GM18951 (cell line): ENCODE measurements around the gene ARNT2.
"Not testable (repeated sequence)": the region's sequence is repeated elsewhere in the genome, so short reads cannot be mapped to it uniquely, and the experiment has no call there.

Experiments used
- POLR2A ChIP-seq: IDR thresholded peaks from 4 replicates; pipeline ENCODE4 v1.6.1; 2011; ENCODE audit warnings: mild to moderate bottlenecking; ENCODE audit not compliant: insufficient read length, insufficient read depth; ENCODE audit errors: extremely low read depth
- in situ Hi-C: fragments of 300-500 bp; cut with MboI; formaldehyde crosslinking; loops from one replicate; pipeline ENCODE4 v1.12.0; 2022; ENCODE audit warnings: low sequenced_read_pairs, mixed read lengths, inconsistent platforms; ENCODE audit not compliant: unreplicated experiment

The ARNT2 gene

GRCh38 chr15:80498652-80499051 lies 94.5 kb downstream of the ARNT2 start:
- TF ChIP-seq POLR2A, result no peak
- in situ Hi-C loops, result no loop called here

GRCh38 chr15:80500021-80500420 lies 95.8 kb downstream of the ARNT2 start:
- in situ Hi-C loops, result no loop called here
- TF ChIP-seq POLR2A, result no peak

GRCh38 chr15:80501476-80501875 lies 97.3 kb downstream of the ARNT2 start:
- in situ Hi-C loops, result no loop called here
- no peak for TF ChIP-seq POLR2A

- no peak for TF ChIP-seq POLR2A
- in situ Hi-C loops, result no loop called here
These were observed 98.6 kb downstream of the ARNT2 start for GRCh38 chr15:80502782-80503181.

- no peak for TF ChIP-seq POLR2A
- in situ Hi-C loops, result no loop called here
These were observed 99.3 kb downstream of the ARNT2 start for GRCh38 chr15:80503319-80503952.

GRCh38 chr15:80504931-80505330 lies 100.7 kb downstream of the ARNT2 start:
- TF ChIP-seq POLR2A, result no peak
- in situ Hi-C loops, result no loop called here

GRCh38 chr15:80506286-80506893 lies 102.2 kb downstream of the ARNT2 start:
- no peak for TF ChIP-seq POLR2A
- in situ Hi-C loops, result no loop called here

GRCh38 chr15:80507131-80507530 lies 102.9 kb downstream of the ARNT2 start:
- in situ Hi-C loops, result no loop called here
- TF ChIP-seq POLR2A, result no peak

GRCh38 chr15:80507638-80508316 lies 103.6 kb downstream of the ARNT2 start:
- no peak for TF ChIP-seq POLR2A
- in situ Hi-C loops, result no loop called here

GRCh38 chr15:80508783-80509182 lies 104.6 kb downstream of the ARNT2 start:
- in situ Hi-C loops, result no loop called here

GRCh38 chr15:80509800-80510199 lies 105.6 kb downstream of the ARNT2 start:
- in situ Hi-C loops, result no loop called here
- no peak for TF ChIP-seq POLR2A

More at GRCh38 chr15:80508783-80509182, 104.6 kb downstream of the ARNT2 start:
- no peak for TF ChIP-seq POLR2A

- in situ Hi-C loops, result not testable (repeated sequence)
These were observed 106.8 kb downstream of the ARNT2 start for GRCh38 chr15:80510985-80511384.

GRCh38 chr15:80512726-80513660 lies 108.8 kb downstream of the ARNT2 start:
- in situ Hi-C loops, result no loop called here

More at GRCh38 chr15:80512726-80513660, 108.8 kb downstream of the ARNT2 start:
- TF ChIP-seq POLR2A, result no peak
